ENCODE measurements around the gene WIPF1. TPM values are rescaled to one million over a fixed set of nuclear protein-coding genes. Genes with fewer than 3 reads are reported as not detected.

Gene WIPF1

Small RNAs within 50 kb of the gene (small RNA-seq; reads per million reads assigned to genes)
- gene RNU6-5P (ENCODE audit: low read depth) = not detected
